ENCODE measurements around the gene ZNF141. TPM values are rescaled to one million over a fixed set of nuclear protein-coding genes. Genes with fewer than 3 reads are reported as not detected.
"Not testable (repeated sequence)": the region's sequence is repeated elsewhere in the genome, so short reads cannot be mapped to it uniquely, and the experiment has no call there.

The ZNF141 gene
- total and polyA plus RNA-seq, 4 donors, result 2.8 to 68.4 (median 11.9) TPM

DNA sequence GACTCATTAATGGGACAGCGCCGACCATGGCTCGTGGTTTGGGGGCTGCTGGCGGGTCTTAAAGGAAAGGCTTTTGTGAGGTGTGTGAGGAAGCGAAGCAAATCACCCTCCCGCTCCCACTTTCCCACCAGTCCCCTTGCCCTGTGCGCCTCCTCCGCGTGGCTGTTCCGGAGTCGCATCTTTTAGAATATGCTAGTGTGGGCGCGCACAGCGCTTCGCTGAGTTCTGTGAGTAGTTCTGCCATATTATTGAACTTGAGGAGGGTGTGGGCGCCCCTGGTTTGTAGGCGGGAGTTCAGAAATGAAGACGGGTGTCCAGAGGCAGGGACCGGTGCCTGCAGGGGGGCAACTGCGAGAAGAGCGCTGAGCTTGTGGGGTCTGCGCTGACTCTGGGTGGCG, 49.1 kb downstream of the ZNF141 start:
- no peak for ATAC-seq (ENCODE audit: insufficient read depth, low FRiP score)
- 16 to 17% methylated on average over 23 of the region's 23 CpGs for WGBS, 2 donors
- Histone ChIP-seq H3K27me3 (ENCODE audit: control insufficient read depth in 3 of 3, insufficient read depth in 3 of 3, low read length in 2 of 3) (no peaks in the 10 kb centered on the region), H3K9ac (ENCODE audit: insufficient read depth in 1 of 2, low read length in 2 of 2) (no peak overlapping the region), H3K4me3 (no peak overlapping the region), H3K27ac (ENCODE audit: low read depth in 1 of 2, low read length in 1 of 2) (no peak overlapping the region), H3K9me3 (ENCODE audit: control insufficient read depth in 4 of 4, insufficient read depth in 3 of 4, low read length in 3 of 4) (peaks cover 8 to 54% (median 23%) of the 10 kb centered on the region in 4 donors), H3K4me1 (ENCODE audit: control insufficient read depth in 5 of 5, insufficient read depth in 5 of 5, low read length in 5 of 5) (no peaks in the 10 kb centered on the region), H3K36me3 (ENCODE audit: control insufficient read depth in 4 of 4, insufficient read depth in 4 of 4, low read length in 4 of 4) (no peaks in the 10 kb centered on the region)
- no peak for TF ChIP-seq CTCF (IDR thresholded peaks at IDR 0.05; ENCODE audit: control extremely low read depth, extremely low read depth)
- DNase-seq, result no peak

GRCh38 chr4:404006-404405, 66.4 kb downstream of the ZNF141 start:
- Histone ChIP-seq H3K27me3 (ENCODE audit: control insufficient read depth in 3 of 3, insufficient read depth in 3 of 3, low read length in 2 of 3) (no peaks in the 10 kb centered on the region), H3K4me3 (no peak overlapping the region), H3K9ac (ENCODE audit: insufficient read depth in 1 of 2, low read length in 2 of 2) (no peak overlapping the region), H3K27ac (ENCODE audit: low read depth in 1 of 2, low read length in 1 of 2) (no peak overlapping the region), H3K9me3 (ENCODE audit: control insufficient read depth in 4 of 4, insufficient read depth in 3 of 4, low read length in 3 of 4) (peaks cover 0 to 48% (median 10%) of the 10 kb centered on the region in 4 donors), H3K4me1 (ENCODE audit: control insufficient read depth in 5 of 5, insufficient read depth in 5 of 5, low read length in 5 of 5) (no peaks in the 10 kb centered on the region), H3K36me3 (ENCODE audit: control insufficient read depth in 4 of 4, insufficient read depth in 4 of 4, low read length in 4 of 4) (no peaks in the 10 kb centered on the region)
- DNase-seq, result no peak
- no peak for ATAC-seq (ENCODE audit: insufficient read depth, low FRiP score)
- 96 to 97% methylated on average over 20 of the region's 20 CpGs for WGBS, 2 donors
- no peak for TF ChIP-seq CTCF (IDR thresholded peaks at IDR 0.05; ENCODE audit: control extremely low read depth, extremely low read depth)

DNA sequence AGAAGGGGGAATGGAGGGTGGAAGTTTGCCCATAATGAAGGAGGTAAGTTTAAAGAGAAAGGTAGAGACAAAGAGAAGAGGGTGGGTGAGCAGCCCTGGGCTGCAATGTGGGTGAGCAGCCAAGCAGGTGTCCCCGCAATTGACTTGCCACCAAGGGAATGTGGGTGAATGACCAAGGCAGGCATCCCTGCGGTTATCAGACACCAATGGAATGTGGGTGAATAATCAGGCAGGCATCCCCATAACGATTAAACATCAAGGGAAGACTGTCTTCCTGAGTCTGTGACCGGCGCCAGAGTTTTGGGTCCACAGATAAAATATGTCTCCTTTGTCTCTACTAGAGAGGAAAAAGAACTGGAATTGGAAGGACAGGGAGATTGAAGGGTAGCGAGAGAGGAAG, 70.7 kb downstream of the ZNF141 start:
- ATAC-seq (ENCODE audit: insufficient read depth, low FRiP score); H3K4me1 ChIP-seq (ENCODE audit: control insufficient read depth in 5 of 5, insufficient read depth in 5 of 5, low read length in 5 of 5); H3K9ac ChIP-seq (ENCODE audit: insufficient read depth in 1 of 2, low read length in 2 of 2); H3K4me3 ChIP-seq; DNase-seq; H3K27me3 ChIP-seq (ENCODE audit: control insufficient read depth in 3 of 3, insufficient read depth in 3 of 3, low read length in 2 of 3); H3K27ac ChIP-seq (ENCODE audit: low read depth in 1 of 2, low read length in 1 of 2); H3K36me3 ChIP-seq (ENCODE audit: control insufficient read depth in 4 of 4, insufficient read depth in 4 of 4, low read length in 4 of 4): not testable (repeated sequence)
- H3K9me3 ChIP-seq (ENCODE audit: control insufficient read depth in 4 of 4, insufficient read depth in 3 of 4, low read length in 3 of 4), result peaks cover 0 to 50% (median 21%) of the 10 kb centered on the region in 4 donors
- WGBS, 2 donors, result 96 to 98% methylated on average over 6 of the region's 6 CpGs

GRCh38 chr4:422587-422986, 85.0 kb downstream of the ZNF141 start:
- Histone ChIP-seq H3K4me3 (no peak overlapping the region), H3K9ac (ENCODE audit: insufficient read depth in 1 of 2, low read length in 2 of 2) (no peak overlapping the region), H3K27ac (ENCODE audit: low read depth in 1 of 2, low read length in 1 of 2) (no peak overlapping the region), H3K9me3 (ENCODE audit: control insufficient read depth in 4 of 4, insufficient read depth in 3 of 4, low read length in 3 of 4) (peaks cover 24 to 50% (median 42%) of the 10 kb centered on the region in 4 donors), H3K36me3 (ENCODE audit: control insufficient read depth in 4 of 4, insufficient read depth in 4 of 4, low read length in 4 of 4) (peaks cover 5 to 19% (median 16%) of the 10 kb centered on the region in 4 donors), H3K27me3 (ENCODE audit: control insufficient read depth in 3 of 3, insufficient read depth in 3 of 3, low read length in 2 of 3) (no peaks in the 10 kb centered on the region), H3K4me1 (ENCODE audit: control insufficient read depth in 5 of 5, insufficient read depth in 5 of 5, low read length in 5 of 5) (no peaks in the 10 kb centered on the region)
- 92 to 95% methylated on average over 2 of the region's 2 CpGs for WGBS, 2 donors
- no peak for ATAC-seq (ENCODE audit: insufficient read depth, low FRiP score)
- DNase-seq, result no peak
- no peak for TF ChIP-seq CTCF (IDR thresholded peaks at IDR 0.05; ENCODE audit: control extremely low read depth, extremely low read depth)

Small RNA genes within 50 kb of the gene (small RNA-seq; reads per million reads assigned to genes)
- gene AC079140.2 (ENCODE audit: low replicate concordance), result not detected
- not detected for gene MIR571 (ENCODE audit: low replicate concordance)
- gene ZNF519P4 (ENCODE audit: low replicate concordance), result not detected

Other genes with a start within 250 kb of the ZNF141 start
- 10 to 100 TPM in 1 of 2 donors, 1 to 10 TPM in 1; 7.2 to 27.7 TPM for gene ZNF718, start 213.3 kb upstream of the ZNF141 start, total RNA-seq
- 1 to 10 TPM; 1.4 to 1.5 TPM for gene ZNF718, start 213.3 kb upstream of the ZNF141 start, polyA plus RNA-seq
- 1 to 10 TPM in 1 of 2 donors, not detected in 1; 3.5 TPM for gene ZNF732, start 32.3 kb upstream of the ZNF141 start, total RNA-seq
- under 1 TPM in 1 of 2 donors, not detected in 1; 0.02 TPM for gene ZNF732, start 32.3 kb upstream of the ZNF141 start, polyA plus RNA-seq
- 10 to 100 TPM; 19.9 to 74.3 TPM for gene ZNF721, start 161.3 kb downstream of the ZNF141 start, total RNA-seq
- gene ZNF721, start 161.3 kb downstream of the ZNF141 start, polyA plus RNA-seq, result 10 to 100 TPM in 1 of 2 donors, 1 to 10 TPM in 1; 9.2 to 12.6 TPM
- 10 to 100 TPM; 56.4 to 64.3 TPM for gene PIGG, start 161.4 kb downstream of the ZNF141 start, total RNA-seq
- 10 to 100 TPM; 31.9 to 47.2 TPM for gene PIGG, start 161.4 kb downstream of the ZNF141 start, polyA plus RNA-seq
- not detected for gene TMEM271, start 238.5 kb downstream of the ZNF141 start, total RNA-seq
- gene TMEM271, start 238.5 kb downstream of the ZNF141 start, polyA plus RNA-seq, result not detected